NCI-H1930 (cell line): Measurements from ENCODE around the gene ZNF335.
"Not testable (repeated sequence)": the region's sequence is repeated elsewhere in the genome, so short reads cannot be mapped to it uniquely, and the experiment has no call there.

Experiments
- DNase-seq, 2 experiments: peaks; one replicate each; lab custom pipeline; 2025; lab: John Stamatoyannopoulos, UW

ZNF335 gene

GRCh38 chr20:45971425-45971674, 653 bp downstream of the ZNF335 start:
- no peak for DNase-seq

- DNase-seq, result no peak
Measured at GRCh38 chr20:45970646-45971424, 1.2 kb downstream of the ZNF335 start.

- peak; percentile 45 to 55 for DNase-seq
Measured at GRCh38 chr20:45969712-45970634, 2.0 kb downstream of the ZNF335 start.

GRCh38 chr20:45968801-45969711, 2.9 kb downstream of the ZNF335 start:
- DNase-seq, result no peak

- DNase-seq, result no peak
Measured at GRCh38 chr20:45968081-45968671, 3.8 kb downstream of the ZNF335 start.

- no peak for DNase-seq
Measured at GRCh38 chr20:45967551-45968080, 4.4 kb downstream of the ZNF335 start.

- DNase-seq, result no peak
Measured at GRCh38 chr20:45965169-45966002, 6.6 kb downstream of the ZNF335 start.

GRCh38 chr20:45964006-45964400, 8.0 kb downstream of the ZNF335 start:
- DNase-seq, result no peak

- DNase-seq, result peak in 1 of 2 experiments; percentile 66
Measured at GRCh38 chr20:45963059-45964005, 8.7 kb downstream of the ZNF335 start.

- no peak for DNase-seq
Measured at GRCh38 chr20:45962031-45962755, 9.8 kb downstream of the ZNF335 start.

- no peak for DNase-seq
Measured at GRCh38 chr20:45959956-45960630, 11.9 kb downstream of the ZNF335 start.

- no peak for DNase-seq
Measured at GRCh38 chr20:45959126-45959525, 12.9 kb downstream of the ZNF335 start.

GRCh38 chr20:45958593-45958992, 13.4 kb downstream of the ZNF335 start:
- DNase-seq, result no peak

- no peak for DNase-seq
Measured at GRCh38 chr20:45957021-45957941, 14.7 kb downstream of the ZNF335 start.

GRCh38 chr20:45956326-45956725, 15.7 kb downstream of the ZNF335 start:
- not testable (repeated sequence) for DNase-seq

GRCh38 chr20:45953672-45954071, 18.3 kb downstream of the ZNF335 start:
- no peak for DNase-seq

GRCh38 chr20:45952861-45953260, 19.1 kb downstream of the ZNF335 start:
- DNase-seq, result no peak
